ENCODE results near the gene FAR2.

- TF ChIP-seq CTCF (IDR thresholded peaks at IDR 0.05; ENCODE audit: insufficient read depth, low read length) (no peak), REST (IDR thresholded peaks at IDR 0.05; ENCODE audit: insufficient replicate concordance, low read depth) (no peak), POLR2AphosphoS5 (IDR thresholded peaks at IDR 0.05; ENCODE audit: low read depth) (no peak)
Measured at GRCh38 chr12:29167988-29168387, 18.9 kb downstream of the FAR2 start.

Measured in HL-60 (cell line).